CD1c-positive myeloid dendritic cell (primary cell): ENCODE data around the gene WDR91.

Source experiments
- DNase-seq: peaks from one replicate; pipeline ENCODE4 v3.0.0-alpha.2; 2016; ENCODE audit errors: extremely low spot score

WDR91 gene

DNA sequence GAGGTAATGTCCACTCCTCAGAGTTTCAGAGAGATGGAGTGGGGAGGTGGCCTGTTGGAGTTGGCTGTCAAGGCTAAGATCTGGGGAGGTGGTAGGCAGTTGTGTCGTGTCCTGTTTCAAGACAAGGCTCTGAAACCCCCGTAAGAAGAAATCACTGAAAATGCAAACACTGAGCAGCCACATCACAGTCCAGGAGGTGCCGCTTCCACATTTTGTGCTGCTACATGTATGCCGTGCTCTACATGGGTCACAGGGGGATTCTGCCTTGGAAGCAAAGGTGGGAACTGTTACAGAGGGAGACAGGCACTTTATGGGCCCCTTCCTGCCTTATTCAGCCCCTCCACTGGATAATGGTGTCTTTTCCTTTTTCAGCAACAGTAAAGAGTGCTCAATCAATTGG lies 11.9 kb downstream of the WDR91 start:
- DNase-seq = no peak

DNA sequence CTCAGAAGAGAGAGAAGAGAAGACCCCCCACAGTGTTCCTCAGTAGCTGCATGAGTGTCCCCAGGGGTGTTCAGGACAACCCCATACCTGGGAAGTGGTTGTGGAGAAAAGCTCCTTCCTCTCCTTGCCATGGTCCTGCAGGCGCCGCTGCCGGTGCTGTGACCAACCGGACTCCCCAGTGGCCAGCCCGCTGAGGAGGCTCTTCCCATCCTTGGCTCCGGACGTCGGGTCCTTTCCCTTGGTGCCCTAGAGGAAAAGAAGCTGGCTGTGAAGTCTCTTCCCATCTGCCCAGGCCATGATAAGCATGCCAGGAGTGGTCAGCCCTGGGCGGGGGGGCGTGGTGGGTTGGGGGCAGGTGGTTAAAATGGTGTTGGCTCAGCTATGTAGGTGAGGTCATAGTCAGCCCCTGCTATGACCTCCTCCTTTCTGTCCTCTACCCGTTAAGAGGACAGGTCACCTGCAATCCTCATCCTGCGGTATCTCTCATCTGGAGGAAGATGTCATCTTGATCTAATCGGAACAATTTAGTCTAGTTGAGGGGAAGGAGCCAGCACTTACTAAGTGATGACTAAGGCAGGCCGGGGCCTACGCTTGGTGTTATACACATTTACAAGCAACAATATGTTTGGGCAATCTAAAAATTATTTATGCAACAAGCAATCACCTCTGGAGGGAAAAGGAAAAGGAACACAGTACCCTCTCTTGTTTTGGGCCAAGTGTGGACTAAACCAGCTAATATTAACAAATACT lies 13.2 kb downstream of the WDR91 start:
- DNase-seq = no peak

DNA sequence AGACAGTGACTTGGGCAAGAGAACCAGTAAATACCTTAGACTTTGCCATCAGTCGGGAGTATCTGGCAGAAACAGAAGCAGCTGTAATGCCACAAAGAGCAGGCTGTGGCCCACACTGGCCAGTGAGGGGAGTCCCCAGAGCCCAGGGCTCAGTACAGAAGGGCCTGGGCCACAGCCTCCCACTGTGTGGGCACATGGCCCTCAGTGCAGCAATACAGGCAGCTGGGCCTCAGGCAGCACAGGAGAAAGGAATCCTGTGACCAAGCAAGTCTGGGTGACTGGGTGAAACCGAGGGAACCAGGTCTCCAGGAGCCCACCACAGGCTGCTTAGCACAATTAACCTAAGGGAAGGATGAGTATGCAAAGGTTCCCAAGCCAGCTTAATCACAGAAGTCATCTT lies 14.0 kb downstream of the WDR91 start:
- no peak for DNase-seq

DNA sequence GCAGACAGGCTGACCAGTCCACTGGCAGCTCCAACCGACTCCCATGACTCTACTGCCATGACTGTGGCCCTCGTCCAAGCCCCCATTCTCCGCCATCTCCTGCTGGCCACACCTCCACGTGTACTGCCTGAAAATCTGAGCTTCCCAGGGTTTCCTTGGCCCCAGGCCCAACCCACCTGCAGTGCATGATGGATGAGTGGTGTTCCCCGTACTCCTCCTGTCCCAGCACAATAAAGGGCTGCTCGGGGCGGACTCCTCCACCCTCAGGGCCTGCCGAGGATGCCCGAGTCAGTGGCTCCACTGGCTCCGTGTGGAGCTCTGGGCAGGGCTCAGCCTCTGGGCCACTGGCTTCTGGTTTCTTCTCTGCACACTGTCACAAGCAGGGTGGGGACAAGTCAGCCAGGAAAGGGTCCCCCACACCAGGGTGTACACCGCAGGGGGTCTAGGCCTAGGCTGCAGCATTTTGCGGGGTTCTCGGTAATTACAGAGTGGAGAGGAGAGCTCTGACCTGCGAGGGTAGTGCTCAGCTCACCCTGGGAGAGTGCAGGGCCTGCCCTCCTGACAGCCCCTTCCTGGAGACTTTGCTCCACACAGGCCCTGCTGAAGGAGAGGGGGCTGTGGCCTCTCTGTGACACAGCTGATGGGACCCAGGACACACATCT lies 15.2 kb downstream of the WDR91 start:
- no peak for DNase-seq

DNA sequence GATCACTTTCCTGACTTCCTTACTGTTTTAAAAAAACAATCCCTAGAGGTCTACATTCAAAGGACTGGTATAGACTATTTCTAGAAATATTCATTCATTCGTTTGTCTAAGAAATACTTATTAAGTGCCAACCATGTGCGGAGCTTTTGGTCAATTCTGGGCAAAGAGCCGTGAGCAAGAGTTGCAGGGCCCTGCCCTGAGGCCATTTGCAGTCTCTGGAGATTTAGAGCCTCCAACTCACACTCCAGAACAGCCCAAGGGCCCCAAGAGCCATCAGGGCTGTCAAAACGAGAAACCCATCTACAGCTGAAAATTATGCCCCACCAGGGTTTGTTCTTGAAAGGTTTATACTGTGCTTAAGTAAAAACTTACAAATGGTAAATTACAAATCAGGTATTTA lies 16.2 kb downstream of the WDR91 start:
- no peak for DNase-seq

DNA sequence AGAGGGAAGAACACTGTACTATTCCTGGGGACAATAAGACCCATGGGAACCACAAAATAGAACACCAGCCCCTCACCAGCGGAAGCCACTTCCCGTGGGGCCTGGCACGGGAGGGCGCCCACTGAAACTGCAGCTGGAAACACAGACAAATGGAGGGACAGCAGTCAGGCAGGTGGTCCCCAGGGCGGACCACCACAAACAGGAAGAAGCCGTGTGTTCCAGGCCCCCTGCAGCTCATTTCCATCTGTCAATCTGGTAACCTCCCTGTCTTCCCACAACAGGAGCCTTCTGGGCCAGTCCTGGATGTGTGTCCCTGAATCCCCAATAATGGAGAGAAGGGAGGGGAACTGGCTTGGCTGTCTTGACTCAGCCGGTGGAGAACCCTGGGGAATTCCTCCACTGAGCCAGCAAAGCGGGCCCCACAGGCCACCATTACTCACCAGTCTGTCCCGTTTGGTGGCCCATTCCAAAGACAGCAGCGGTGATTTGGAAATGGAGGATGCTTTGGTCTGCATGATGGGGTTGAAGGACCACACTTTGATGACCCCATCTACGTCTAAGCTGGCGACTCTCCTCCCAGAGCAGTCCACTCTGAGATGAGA lies 16.7 kb downstream of the WDR91 start:
- no peak for DNase-seq

DNA sequence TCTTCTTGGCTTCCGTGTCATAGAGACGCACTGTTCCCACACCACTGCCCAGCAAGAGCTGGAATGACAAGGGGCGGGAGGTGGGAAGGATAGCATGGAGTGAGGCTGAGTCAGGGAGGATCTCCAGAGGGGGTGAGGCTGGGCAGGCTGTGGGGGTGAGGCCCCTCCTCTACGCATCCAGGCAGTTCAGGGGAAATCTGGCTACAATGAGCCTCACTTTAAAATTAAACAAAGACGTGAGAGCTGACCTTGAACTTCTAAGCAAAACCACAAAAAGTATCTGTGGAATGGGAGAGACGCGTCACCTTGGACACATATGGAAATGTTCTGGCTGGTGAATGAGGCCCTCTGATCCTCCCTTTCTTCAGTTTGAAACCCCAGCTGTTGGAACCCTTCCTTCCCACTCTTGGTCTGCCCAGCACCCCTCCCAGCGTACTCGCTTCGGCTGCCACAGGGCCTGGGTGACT lies 17.7 kb downstream of the WDR91 start:
- DNase-seq = no peak

DNA sequence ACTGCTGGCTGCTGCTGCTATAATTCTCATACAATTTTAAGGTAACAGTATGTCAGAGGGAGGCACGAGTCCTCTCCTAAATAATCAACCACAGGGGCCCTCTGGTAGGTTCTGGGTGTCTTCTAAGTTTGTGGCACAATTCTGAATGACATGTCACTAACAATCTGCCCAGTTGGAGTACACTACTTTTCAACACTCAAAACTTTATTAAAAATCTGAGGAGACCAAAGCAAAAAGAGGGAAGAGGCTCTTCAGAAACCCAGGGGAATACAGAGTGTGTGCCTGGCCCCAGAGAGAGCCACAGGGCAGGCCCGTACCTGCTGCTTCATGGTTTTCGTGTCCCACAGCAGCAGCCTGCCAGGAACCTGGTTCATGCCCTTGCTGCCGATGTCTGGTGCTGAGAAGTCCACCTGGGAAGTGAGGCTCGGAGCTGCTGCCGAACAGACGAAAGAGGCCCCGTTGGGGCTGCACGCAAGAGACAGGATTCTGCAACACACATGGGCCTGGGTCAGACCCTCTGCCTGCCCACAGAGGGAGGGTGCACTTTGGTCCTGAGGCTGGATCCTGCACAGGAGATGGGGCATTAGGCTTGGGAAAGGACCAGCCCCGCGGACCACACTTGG lies 18.3 kb downstream of the WDR91 start:
- DNase-seq = no peak

DNA sequence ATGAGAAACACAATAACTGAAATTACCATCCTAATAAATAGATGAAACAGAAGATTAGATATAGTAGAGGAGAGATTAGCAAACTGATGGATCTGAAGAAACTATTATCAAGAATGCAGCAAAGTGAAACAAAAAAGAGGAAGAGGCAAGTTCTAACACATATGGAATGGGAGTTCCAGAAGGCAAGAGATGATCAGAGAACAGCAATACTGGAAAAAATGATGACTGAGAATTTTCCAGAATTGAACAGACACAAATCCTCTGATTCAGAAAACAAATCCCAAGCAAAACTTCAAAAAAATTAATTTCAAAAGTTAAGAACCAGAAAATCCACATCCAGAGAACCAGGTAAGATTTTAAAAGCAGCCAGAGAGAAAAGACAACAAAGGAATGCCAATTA lies 20.6 kb downstream of the WDR91 start:
- no peak for DNase-seq

DNA sequence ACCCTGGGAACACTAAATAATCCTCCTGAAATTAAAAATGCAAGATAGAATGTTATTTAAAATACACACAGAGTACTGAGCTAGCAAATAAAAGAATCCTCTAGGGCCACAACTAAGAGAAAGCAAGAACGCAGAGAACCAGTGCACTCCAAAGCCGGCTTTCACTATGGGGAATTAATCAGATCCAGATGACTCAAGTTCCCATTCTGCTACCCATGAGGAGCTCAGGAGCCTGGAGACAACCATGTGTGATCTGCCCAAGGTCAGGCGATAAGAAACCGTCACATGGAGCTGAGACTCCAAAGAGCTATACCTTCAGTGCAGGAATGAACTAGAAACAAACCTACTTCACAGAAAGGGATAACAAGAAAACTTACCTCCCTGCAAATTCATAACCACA lies 21.4 kb downstream of the WDR91 start:
- DNase-seq = no peak

DNA sequence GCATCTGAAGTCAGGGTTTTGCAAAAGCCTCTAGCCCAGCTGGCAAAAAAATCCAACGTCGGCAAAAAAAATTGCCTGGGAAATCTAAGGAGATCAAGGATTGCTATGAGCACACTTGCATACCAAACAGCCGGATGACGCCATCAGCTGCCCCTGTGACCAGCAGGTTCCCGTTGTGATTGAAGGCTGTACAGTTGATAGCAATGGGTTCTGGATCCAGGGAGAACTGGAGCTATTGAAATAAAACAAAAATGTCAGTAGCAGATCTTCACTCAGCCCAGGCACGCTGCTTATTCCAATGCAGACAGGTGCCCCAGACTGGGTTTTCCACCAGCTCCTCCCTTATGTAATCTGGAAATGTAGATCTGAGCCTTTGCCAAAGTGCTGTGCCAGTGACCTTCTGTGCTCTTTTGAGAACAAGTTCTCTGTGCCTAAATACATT lies 22.1 kb downstream of the WDR91 start:
- no peak for DNase-seq

DNA sequence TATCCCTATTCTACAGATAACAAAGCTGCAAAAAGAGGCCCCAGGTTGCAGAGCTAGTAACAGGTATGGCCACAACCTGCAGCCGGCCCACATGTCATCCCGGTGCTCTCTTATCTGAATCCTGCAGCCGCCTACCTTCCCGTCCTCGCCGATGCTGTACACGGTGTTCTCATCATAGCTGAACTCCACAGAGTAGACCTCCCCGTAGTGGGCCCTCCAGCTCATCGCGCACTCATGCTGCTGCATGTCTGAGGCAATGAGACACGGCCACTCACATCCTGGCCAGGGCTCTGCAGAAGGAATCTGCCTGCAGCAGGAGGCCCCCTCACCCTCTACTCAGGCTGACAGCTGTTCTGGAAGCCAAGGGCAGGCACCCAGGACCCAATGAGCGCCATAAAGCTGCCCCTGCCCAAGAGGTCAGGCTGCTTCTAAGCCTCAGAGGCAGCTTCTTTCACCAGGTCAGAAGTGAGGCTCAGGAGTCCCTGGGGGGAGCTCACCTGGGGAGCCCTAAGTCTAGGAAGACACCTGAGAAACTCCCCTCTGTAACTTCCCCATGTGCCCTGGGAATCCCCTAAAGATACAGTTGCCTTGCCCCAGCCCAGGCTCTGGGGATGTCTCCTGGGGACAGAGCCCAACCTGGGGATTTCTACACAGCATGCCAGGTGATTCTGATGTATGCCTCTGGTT lies 22.9 kb downstream of the WDR91 start:
- no peak for DNase-seq

DNA sequence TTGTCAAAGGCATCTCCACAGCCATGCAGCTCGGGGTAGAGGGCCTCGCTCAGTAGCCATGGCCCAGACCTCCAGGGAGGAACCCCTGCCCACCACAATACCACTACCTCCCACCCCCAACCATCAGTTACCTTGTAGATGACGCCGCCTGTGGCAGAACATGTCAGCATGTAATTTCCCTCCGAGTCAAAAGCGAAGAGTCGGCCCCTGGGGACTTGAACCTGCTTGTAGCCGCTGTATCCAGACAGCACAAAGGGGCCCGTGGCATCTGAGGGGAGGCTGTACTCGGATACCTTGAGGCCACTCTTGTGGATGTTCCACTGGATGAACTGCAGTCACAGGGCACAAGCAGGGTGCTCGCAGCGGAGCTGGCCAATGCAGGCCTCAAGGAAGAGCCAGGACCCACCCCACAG lies 24.5 kb downstream of the WDR91 start:
- no peak for DNase-seq

DNA sequence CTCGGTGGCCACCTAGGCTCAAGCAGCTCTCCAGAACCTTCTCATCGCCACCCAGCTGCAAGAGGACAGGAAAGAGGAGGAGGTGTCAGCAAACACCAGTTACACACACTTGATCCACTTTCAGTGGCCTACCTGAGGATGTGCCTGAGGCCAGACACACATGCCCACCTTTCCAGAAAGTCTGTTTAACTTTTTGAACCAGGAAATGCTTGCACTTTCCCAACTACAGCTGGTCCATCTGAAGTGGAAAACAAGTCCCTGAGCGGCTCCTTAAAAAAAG lies 25.1 kb downstream of the WDR91 start:
- DNase-seq = no peak

DNA sequence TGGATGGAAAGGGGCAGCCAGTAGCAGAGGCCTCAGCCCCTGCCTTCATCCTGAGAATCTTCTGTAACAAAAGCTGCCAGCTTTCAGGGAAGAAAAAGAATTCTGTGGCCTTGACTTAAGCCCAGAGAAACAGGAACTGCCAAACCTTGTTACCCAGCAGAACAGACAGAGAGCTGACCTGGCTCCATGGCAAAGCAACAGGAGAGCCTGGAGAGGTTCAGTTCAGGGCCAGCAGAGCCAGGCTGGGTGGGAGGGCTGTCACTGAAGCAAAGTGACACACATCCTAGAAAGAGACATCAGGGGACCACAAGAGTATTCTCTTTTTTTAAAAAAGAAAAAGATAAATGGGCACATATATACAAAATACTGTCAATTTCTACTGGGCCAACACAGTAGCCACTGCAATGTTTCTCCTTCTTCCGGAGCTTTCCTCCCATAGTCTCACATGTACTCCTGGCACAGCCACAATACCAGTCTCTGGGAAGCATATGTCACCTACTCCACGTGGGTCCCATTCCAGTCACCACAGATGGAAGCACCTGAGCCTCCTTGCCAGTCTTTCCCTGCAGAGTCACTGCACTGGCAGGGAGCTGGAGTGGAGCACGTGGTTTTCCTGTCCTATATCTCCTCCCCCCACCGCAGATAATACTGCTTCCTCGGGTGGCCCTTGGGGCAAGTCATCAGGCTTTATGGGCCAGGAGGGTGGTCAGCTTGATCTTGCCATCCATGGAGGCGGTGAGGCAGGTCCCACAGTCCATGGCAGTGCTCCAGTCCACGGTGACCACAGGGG lies 25.7 kb downstream of the WDR91 start:
- DNase-seq = no peak

DNA sequence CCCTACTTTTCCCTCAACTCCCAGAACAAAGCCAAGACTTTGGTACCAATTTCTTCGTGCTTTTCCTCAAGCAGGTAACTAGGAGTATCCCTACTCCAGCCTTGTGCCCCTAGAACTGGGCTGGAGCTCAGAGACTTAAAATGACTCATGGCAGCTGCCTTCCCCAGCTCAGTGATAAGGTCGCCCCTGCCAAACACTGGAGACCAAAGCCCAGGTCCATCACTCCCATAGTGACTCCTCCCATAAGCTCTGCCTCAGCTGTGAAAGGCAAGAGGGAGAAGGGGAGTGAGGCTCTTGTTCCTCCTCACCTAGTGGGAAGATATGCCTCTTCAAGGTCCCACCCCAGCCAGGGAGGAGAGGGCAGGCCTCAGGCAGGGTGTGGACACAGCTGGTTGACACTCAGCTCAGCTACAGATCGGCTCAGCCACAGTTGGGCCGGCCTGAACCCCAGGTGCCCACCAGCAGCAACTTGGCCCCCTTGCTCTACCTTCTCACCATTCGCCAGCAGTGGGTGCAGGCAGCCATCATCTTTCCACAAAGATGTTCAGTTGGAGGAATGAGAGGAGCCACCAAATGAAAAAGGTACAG lies 27.0 kb downstream of the WDR91 start:
- no peak for DNase-seq

DNA sequence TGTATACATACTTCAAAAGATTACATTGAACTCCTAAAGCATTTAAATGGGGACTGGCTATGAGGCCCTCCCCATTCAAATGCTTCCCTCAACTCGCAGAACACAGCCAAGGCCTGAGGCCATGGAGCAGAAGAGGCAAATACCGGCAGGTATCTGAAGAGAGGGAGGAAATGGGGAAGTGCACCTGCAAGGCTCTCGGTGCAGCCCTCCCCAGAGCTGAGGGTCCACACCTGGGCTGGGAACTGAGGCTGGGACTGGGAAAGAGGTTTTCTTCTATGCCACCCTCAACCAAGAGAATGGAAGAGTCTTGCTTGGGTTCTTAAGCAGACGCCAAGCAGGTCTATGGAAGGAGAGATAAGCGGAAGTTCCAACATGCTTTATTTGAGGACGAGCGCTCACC lies 27.8 kb downstream of the WDR91 start:
- DNase-seq = no peak

DNA sequence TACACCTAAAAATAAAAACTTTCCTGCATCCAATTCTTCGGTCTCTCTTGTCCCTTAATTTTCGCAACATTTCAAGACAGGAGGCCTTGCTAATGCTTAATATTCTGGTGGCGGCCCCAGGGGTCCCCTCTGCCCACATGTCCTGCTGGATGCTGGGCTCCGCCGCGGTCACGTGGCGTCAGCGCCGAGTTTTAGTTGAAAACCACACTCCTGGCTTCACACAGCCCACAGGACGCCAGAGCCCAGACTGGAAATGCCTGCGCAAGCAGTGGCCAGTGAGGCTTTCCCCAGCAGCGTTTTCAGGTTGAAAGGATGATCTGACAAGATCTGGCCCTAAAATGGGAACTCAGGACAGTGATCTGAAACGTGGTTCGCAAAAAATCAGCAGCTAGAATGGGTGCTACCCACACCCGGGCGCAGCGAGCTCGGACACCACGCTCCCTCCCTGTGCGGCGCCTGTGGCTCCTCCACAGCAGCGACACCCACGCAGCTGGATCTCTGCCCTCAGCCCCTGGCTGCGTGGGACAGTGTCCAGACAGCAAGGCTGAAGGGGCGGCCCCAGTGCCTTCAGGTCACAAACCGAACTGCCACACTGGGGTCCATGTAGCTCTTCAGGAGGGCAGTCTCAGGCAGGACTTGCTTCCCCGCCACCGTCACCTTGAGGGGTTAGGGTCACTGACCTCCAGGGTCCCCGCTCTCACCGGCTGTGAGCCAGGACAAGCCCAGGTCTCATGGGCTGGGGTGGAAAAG lies 29.2 kb downstream of the WDR91 start:
- DNase-seq = no peak

DNA sequence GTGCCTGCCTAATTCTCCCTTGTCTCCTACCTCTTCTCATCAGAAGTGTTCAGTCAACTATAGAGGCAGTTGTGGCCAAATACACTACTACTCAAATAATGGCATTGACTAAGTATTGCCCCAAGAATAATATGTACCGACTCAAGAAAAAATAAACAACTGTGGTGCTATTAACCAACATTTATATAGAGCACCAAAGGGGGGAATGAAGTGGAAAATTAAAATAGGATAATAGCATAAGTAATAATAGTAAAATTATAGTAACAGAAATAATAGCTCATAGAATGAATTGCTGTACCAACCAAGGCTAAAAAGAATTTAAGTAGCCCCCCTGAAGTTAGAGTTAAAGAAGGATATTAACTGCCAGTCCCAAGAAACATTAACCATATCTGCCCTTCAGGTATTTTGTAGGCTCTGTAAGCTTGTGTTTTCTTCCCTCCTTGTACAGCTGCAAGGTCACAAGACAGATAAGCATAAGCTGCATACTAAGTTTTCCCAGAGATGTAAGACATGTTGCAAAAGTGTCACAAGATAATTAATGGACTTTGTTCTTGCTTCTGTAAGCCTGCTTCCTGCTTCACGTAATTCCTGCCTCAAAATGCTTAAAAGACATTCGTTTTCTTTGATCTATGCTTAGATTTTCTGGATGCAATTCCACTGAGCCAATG lies 29.9 kb downstream of the WDR91 start:
- DNase-seq = no peak

DNA sequence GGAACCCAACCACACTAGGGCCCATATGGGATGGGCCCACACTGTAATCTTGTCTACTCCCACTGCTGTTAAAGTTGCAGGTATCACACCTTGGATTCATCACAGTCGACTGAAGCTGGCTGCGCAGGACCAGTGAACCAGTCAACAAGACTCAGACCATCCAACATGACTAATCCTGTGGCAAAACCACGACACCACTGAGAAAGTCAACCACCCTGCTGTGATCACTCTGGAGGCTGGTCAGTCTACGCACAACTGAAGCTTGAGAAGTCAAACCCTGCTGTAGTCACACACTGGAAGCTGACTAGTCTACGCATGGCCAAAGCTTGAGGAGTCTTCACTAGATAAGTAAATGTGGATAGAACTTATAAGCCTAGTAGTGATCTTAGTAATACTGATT lies 31.2 kb downstream of the WDR91 start:
- no peak for DNase-seq
